Measurements from ENCODE around the gene MAGEA8. TPM values are rescaled to one million over a fixed set of nuclear protein-coding genes. Genes with fewer than 3 reads are reported as not detected.
A peak's percentile ranks its signal among the peaks of the same experiment; 100 is the strongest.
"Not testable (repeated sequence)": the region's sequence is repeated elsewhere in the genome, so short reads cannot be mapped to it uniquely, and the experiment has no call there.

MAGEA8 gene
- polyA plus RNA-seq, 3 donors: 0.19 to 0.73 (median 0.29) TPM

DNA sequence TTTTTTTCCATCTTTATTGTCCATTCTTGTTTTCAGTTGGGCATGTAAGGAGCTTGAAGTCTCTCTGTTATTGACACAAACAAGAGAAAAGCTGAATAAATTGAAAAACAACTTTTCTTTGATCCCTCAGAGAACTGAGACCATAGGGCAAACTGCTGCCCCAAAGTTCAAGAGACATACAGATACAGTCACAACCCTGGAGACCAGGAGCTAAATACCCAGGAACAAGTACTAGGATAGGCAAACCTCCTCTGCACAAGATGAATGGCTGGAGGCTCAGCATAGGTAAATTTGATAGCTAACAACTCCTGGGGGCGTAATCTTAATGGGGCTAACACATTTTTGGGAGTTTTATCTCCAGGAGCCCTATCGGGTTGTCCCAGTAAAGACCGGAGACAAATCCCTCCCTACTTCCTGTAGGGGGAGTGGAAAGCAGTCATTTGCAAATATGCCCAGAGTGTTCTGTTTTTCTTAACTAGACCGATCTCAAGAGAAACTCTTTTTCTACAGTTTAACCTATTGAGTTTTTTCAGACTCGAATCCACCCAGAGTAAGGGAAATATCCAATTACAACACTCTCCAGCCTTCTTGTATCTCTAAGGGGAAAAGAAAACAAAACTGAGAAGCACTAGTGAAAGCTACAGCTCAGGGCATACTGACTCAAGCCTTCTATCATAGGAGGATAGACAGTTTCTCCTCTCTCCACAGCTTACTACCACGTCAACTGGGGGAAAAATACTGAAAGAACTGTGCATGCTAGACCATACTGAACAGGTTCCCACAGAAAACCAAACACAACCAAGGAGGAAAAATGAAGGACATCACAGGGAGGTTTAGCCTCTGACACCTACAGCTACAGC lies 23.1 kb downstream of the MAGEA8 start:
- peak; percentile 24 for DNase-seq

DNA sequence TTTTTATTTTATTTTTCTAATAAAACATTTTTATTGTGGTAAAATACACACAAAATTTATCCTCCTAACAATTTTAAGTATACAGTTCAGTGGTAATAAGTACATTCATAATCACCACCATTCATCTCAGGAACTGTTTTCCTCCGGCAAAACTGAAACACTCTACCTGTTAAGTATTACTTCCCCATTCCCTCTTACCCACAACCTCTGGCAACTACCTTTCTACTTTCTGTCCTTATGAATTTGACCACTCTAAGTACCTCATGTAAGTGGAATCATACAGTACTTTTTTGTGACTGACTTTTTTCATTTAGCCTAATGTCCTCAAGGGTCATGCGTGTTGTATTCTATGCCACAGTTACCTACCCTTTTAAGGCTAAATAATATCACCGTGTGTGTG lies 27.3 kb downstream of the MAGEA8 start:
- no peak for DNase-seq

DNA sequence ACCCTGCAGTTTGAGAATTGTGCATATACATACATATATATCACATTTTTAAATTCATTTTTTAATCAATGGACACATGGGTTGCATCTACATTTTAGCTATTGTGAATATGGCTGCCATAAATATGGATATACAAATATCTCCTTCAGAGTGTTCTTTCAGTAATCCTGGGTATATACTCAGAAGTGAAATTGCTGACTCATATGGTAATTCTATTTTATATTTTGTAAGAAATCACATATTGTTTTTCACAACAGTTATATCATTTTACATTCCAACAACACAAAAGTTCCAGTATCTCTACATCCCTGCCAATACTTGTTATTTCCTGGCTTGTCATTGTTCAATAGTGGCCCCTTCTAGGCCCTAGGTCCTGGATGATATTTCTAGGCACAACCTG lies 27.7 kb downstream of the MAGEA8 start:
- DNase-seq: no peak

DNA sequence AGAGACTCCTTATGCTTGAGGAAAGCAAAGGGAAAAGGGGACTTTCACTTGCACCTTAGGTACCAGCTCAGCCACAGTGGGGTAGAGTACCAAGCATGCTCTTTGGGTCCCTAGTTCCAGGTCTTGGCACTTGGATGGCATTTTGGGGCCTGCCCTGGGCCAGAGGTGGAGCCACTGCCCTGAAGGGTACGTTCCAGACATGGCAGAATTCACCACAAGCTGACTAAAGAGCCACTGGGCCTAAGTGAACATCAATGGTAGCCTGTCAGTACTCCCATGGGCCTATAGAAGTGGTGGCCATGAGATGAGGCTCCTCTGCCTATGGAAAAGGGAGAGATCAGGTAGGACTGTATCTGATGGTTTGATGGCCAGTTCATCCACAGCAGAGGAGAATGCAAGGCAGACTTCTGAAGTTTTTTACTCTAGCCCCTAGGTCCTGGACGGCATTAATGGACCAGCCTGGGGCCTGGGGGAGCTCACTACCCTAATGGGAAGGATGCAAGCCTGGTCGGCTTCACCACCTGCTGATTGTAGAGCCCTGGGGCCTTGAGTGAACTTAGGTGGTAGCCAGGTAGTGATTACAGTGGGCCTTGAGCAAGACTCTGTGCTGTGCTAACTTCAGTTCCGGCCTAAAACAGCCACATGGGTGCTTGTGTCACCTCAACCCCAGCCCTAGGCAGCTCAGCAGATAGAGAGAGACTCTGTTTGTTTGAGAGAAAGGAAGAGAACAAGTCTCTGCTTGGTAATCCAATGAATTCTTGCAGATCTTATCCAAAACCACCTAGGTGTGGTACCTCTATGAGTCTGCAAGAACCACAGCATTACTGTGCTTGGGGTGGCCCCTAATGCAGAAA lies 28.6 kb downstream of the MAGEA8 start:
- DNase-seq: no peak

DNA sequence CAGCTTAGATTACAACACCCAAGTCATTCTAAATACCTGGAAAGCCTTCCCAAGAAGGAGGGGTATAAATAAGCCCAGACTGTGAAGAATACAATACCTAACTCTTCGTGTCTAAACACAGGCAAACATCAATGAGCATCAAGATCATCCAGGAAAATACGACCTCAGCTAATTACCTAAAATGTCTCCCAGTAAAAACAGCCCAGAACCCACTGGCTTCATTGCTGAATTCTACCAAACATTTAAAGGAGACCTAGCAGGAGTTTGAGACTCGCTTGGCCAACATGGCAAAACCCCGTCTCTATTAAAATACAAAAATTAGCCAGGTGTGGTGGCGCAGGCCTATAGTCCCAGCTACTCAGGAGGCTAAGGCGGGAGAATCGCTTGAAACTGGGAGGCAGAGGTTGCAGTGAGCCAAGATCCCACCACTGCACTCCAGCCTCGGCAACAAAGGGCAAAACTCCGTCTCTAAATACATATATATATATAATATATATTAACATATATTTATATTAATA lies 29.3 kb downstream of the MAGEA8 start:
- DNase-seq: peak; percentile 14

DNA sequence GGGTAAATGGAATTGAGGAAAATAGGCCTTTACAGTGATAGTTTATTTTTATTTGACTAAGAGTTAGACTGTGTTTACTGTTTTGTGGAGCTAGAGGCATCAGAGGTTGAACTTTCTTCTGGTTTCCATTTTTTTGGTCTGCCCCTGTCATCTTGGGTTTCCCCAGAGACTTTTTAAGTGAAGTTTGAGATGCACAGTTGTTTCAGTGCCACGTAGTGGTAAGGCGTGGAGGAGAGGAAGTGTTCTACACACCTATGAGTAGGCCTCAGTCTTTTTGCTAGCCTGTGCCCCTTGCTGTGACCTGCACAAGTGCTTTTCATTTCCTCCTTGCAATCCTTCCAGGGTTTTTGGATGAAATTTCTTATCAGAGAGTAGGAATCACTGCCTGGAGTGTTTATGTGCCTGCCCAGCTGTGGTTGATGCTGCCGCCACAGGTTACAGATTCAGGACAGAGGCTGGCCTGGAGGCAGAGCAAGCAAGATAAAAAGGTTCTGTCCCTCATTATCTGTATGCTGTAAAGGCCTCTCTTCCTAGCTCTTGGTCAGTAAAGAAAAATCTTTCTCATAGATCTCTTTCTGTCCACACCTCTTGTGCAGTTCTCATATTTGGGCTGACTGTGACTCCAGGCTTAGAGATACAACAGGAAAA lies 35.9 kb downstream of the MAGEA8 start:
- no peak for DNase-seq

DNA sequence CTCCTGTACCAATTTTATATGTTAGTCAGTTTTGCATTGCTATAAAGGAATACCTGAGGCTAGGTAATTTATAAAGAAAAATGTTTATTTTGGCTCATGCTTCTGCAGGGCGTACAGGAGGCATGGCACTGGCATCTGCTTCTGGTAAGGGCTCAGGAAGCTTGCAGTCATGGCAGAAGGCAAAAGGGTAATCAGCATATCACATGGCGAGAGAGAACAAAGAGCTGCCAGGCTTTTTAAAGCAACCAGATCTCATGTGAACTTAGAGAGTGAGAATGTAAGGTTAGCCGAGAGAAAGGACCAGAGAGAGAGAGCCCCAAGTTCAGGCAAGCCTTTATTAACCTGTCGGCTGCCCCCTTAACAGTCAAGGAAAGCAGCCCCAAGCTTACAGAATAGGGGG lies 42.9 kb downstream of the MAGEA8 start:
- not testable (repeated sequence) for DNase-seq

DNA sequence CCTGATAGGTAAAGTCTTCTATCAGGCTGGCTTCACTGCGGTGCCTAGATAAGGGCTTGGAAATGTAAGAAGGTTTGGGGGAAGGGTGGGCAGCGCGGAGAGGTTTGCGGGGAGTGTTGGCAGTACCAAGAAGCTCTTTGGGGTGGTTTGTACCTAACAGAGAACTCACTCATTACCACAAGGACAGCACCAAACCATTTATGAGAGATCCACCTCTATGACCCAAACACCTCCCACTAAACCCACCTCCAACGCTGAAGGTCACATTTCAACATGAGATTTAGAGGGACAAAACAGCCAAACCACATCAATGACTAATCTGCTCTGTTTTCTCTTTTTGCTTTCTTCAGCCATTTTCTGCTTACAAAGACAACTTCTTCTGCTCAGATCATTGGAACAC lies 43.5 kb downstream of the MAGEA8 start:
- DNase-seq: not testable (repeated sequence)

DNA sequence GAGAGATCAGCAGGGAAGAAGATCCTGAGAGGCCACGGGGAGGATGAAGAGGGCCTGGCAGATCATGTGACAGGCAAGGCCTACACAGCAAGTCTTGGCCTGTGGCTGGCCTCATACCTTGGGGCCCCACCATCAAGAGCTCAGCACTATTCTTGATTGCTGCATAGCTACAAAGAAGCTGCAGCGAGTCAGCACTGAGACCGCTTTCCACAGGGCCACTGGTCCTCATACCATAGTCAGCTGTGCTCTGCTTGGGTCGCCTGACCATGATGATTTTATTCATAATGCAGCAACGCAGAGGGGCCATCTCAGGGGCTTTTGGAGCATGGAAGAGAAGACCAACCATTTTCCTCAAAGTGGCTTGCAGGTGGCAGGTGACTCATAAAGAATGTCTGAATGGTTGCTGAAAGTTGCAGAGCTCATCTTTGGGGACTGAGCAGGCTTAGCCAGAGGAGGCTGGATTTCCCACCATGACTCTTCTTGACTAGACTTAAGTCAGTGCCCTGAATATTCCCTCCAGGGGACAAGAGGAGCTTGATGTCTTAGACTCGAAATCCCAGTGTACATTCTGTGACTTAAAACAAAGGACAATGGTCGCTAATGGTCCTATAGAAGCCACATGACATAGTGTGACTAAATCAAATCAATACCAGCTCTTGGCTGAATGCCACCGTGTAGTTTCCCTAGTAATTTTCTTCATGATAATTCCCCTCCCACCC lies 46.4 kb downstream of the MAGEA8 start:
- not testable (repeated sequence) for DNase-seq

DNA sequence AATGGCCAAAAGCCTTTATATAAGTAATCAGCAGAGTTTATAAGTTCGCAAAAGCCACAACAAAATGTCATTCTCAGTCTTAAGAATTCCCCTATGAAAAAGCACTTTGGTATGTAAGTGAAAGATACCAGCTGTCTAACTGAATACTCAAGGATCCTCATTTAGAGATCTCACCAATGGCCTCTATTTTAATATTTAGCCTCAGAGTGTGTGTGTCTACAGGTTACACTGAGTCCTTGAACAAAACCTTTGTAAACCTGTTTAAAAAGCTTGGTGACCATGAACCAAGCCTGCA lies 46.9 kb downstream of the MAGEA8 start:
- not testable (repeated sequence) for DNase-seq

DNA sequence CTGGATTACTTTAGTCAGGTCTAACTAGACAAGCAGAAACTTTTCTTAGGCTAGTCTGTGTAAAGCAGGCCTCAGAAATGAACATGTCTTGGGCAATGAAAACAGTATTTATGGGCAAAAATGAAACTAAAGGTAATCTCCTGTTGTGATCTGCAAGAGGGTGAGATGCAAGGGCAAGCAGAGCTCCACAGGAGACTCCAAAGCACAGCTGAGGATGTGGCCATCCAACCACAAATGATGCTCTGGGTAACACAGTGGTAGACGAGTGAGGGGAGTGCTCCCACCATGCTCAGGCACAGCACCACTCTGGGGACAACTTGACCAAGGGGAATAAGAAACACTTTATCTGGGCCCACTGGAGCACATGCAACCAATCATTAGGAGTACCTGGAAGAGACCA lies 47.7 kb downstream of the MAGEA8 start:
- DNase-seq: not testable (repeated sequence)

DNA sequence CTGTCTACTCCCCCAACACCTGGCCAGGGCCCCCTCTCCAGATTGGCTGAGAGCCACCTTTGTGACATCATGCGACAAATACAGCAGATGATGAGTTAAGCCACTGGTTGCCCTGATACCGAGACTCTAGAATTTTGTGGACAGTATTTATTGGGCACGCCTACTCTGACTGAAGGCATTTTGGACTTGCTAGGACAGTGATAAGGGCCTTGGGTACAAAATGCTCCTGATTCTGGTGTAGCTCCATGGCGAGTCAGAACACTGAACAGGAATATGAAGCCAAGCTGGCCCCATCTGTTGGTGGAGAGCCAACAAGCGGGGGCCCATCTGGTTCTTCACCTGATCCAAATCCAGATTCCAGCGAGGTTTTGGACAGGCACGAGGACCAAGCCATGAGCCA lies 48.4 kb downstream of the MAGEA8 start, which contains the start of gene HSFX4:
TSS of gene HSFX4 (plus strand) at position 174 of the 400 bp plus-strand sequence. CDS start at position 246, 72 bp downstream.
- DNase-seq: not testable (repeated sequence)

DNA sequence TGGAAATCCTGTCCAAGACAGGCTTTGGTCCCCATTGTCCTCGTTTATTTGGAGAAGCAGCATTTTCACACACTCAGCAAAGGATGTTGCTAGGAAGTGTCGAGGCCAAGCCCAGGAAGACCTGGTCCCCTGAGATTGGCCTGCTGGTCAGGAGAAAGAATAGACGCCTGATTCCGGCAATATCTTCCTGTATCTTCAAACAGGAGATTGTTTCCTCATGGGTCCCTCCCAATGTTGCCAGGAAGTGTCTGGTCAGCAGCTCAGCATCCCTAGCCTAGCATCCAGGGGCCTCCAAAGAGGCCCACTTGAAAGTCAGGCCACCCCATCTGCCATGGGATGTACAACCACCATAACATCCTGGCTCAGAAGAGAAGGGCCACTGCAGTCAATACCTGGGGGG lies 50.4 kb downstream of the MAGEA8 start:
- DNase-seq: not testable (repeated sequence)

DNA sequence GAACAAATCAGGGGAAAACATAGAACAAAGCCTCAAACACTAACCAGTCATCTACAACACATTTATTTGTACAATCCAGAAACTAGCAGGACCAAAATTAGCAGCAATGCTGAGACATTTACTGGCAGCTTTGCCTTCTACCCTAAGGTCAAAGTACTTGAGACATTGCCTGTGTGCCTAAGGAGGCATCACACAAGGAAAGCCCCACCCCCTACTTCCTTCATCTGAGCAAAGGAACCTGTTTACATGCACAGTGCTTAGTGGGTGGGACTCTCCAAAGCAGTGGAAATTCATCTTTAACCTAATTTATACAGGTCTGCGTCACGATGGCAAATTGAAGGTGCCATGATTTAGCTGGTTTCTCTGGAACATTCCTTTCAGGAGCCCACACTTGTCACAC lies 51.2 kb downstream of the MAGEA8 start:
- DNase-seq: not testable (repeated sequence)

DNA sequence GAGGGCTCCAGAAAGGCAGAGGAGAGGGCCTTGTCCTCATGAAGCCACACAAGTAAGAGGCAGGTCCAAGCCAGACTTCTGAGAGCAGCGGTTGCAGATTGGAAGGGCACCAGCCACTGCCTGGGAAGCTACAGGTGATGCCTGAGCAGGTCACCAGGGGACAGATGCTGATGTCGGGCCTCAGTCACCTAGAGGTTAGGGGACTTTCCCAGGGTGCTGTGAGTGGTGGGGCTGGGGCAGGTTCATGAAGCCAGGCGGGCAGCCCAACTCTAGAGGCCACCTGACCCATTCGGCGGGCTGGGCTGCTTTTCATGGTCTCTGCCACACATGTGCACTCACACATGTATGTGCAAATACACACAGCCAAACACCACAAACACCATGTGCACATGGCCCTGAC lies 52.0 kb downstream of the MAGEA8 start:
- not testable (repeated sequence) for DNase-seq

DNA sequence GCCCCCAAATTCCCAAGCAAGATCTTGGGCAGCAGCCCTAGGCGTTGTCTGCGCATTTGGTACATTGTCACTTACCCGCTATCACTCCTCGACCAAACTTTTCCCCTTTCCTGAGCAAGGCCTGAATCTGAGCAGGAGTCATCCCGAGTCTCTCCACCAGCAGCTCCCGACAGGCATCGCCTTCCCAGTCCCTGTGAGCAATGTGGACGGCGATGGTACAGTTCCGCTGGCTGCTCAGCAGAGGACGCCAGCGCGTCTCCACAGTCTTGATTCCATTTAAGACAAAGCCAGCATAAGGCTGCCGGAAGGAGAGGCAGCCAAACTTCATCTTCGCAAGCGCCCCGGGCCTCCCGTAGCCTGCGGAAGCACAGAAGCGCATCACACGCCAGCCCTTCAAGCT lies 52.6 kb downstream of the MAGEA8 start:
- DNase-seq: not testable (repeated sequence)

Other genes with a start within 250 kb of the MAGEA8 start
- 10 to 100 TPM; 39.1 to 47.5 (median 39.5) TPM for gene TMEM185A, start 249.4 kb upstream of the MAGEA8 start, polyA plus RNA-seq (ENCODE audit: insufficient read length in 3 of 3)
- gene MAGEA11, start 169.1 kb upstream of the MAGEA8 start, polyA plus RNA-seq (ENCODE audit: insufficient read length in 3 of 3): under 1 TPM in 1 of 3 donors, not detected in 2; 0.03 TPM
- 1 to 10 TPM; 1.8 to 3.7 (median 3.6) TPM for gene HSFX1, start 107.1 kb upstream of the MAGEA8 start, polyA plus RNA-seq (ENCODE audit: insufficient read length in 3 of 3)
- not detected for gene MAGEA9, start 99.3 kb upstream of the MAGEA8 start, polyA plus RNA-seq (ENCODE audit: insufficient read length in 3 of 3)
- under 1 TPM in 1 of 3 donors, not detected in 2; 0.22 TPM for gene HSFX4, start 48.4 kb downstream of the MAGEA8 start, polyA plus RNA-seq (ENCODE audit: insufficient read length in 3 of 3)
- gene EOLA2, start 57.3 kb downstream of the MAGEA8 start, polyA plus RNA-seq (ENCODE audit: insufficient read length in 3 of 3): 10 to 100 TPM; 31.4 to 31.8 (median 31.6) TPM